Astrocyte (in vitro differentiated cells and primary cell): ENCODE measurements around the gene EVC. TPM values are rescaled to one million over a fixed set of nuclear protein-coding genes. Genes with fewer than 3 reads are reported as not detected.

Experiments used
- DNase-seq: peaks from one replicate; pipeline ENCODE4 v3.0.0-alpha.2; 2010; ENCODE audit warnings: low read depth
- FAIRE-seq: peaks from 2 replicates; lab custom pipeline; 2011; peaks lifted over from hg19 to GRCh38; lab: Jason Lieb, UNC
- H2AFZ ChIP-seq: 2 replicates; pipeline ENCODE4 v1.6.0; 2012; ENCODE audit warnings: low read depth, low read length, inconsistent platforms
- H3K27ac ChIP-seq: 2 replicates; pipeline ENCODE4 v1.5.1; 2011; ENCODE audit warnings: low read depth, low read length, inconsistent platforms
- H3K27me3 ChIP-seq: 2 replicates; pipeline ENCODE4 v1.6.0; 2011; ENCODE audit warnings: low read length, inconsistent platforms; ENCODE audit not compliant: insufficient read depth
- H3K36me3 ChIP-seq: 2 replicates; pipeline ENCODE4 v1.5.1; 2011; ENCODE audit warnings: low read length, inconsistent platforms; ENCODE audit not compliant: insufficient read depth
- H3K4me1 ChIP-seq: 2 replicates; pipeline ENCODE4 v1.5.1; 2011; ENCODE audit warnings: low read length, inconsistent platforms; ENCODE audit not compliant: insufficient read depth
- H3K4me2 ChIP-seq: 2 replicates; pipeline ENCODE4 v1.6.0; 2012; ENCODE audit warnings: low read length, inconsistent platforms
- H3K4me3 ChIP-seq: 2 replicates; pipeline ENCODE4 v1.5.1; 2011; ENCODE audit warnings: low read depth, mild to moderate bottlenecking, low read length, inconsistent platforms; ENCODE audit not compliant: insufficient read depth
- H3K79me2 ChIP-seq: 2 replicates; pipeline ENCODE4 v1.6.0; 2012; ENCODE audit warnings: mild to moderate bottlenecking, low read length, inconsistent platforms; ENCODE audit not compliant: insufficient read depth
- H3K9ac ChIP-seq: 2 replicates; pipeline ENCODE4 v1.6.0; 2012; ENCODE audit warnings: mild to moderate bottlenecking, low read length, inconsistent platforms
- H3K9me3 ChIP-seq: 2 replicates; pipeline ENCODE4 v1.5.1; 2012; ENCODE audit warnings: low read depth, mild to moderate bottlenecking, low read length, inconsistent platforms; ENCODE audit not compliant: insufficient read depth
- H4K20me1 ChIP-seq: 2 replicates; pipeline ENCODE4 v1.6.0; 2012; ENCODE audit warnings: low read length, inconsistent platforms; ENCODE audit not compliant: insufficient read depth
- H3K27ac Mint-ChIP-seq: one replicate; pipeline ENCODE4 v1.8.0; 2021; ENCODE audit warnings: mild to moderate bottlenecking, mixed read lengths; ENCODE audit not compliant: unreplicated experiment
- H3K27me3 Mint-ChIP-seq: one replicate; pipeline ENCODE4 v1.8.0; 2021; ENCODE audit warnings: low read depth, mixed read lengths; ENCODE audit not compliant: unreplicated experiment
- H3K36me3 Mint-ChIP-seq: one replicate; pipeline ENCODE4 v1.8.0; 2021; ENCODE audit warnings: low read depth, mixed read lengths; ENCODE audit not compliant: unreplicated experiment
- H3K4me1 Mint-ChIP-seq: one replicate; pipeline ENCODE4 v1.8.0; 2021; ENCODE audit warnings: low read depth, mixed read lengths; ENCODE audit not compliant: unreplicated experiment
- H3K4me3 Mint-ChIP-seq: one replicate; pipeline ENCODE4 v1.8.0; 2021; ENCODE audit warnings: mild to moderate bottlenecking, moderate library complexity, mixed read lengths; ENCODE audit not compliant: unreplicated experiment
- H3K9me3 Mint-ChIP-seq: one replicate; pipeline ENCODE4 v1.8.0; 2021; ENCODE audit warnings: mild to moderate bottlenecking, mixed read lengths; ENCODE audit not compliant: unreplicated experiment
- EZH2 ChIP-seq: IDR thresholded peaks from 2 replicates; pipeline ENCODE4 v1.6.1; 2012; ENCODE audit warnings: mild to moderate bottlenecking, low read length, inconsistent platforms; ENCODE audit not compliant: insufficient read depth
- total RNA-seq: library from RNA; stranded (reverse); gene quantifications from 2 replicates; pipeline ENCODE4 v1.2.1, GENCODE V29; 2021
- TF ChIP-seq, protein P1 (sequence below): IDR thresholded peaks from 2 replicates; pipeline ENCODE4 v1.5.1; 2011; ENCODE audit warnings: low read depth, mild to moderate bottlenecking, inconsistent platforms, low read length, moderate library complexity; ENCODE audit not compliant: insufficient read depth

Gene EVC
- total RNA-seq, 1 donor from 2014 or later: 23.9 TPM

DNA sequence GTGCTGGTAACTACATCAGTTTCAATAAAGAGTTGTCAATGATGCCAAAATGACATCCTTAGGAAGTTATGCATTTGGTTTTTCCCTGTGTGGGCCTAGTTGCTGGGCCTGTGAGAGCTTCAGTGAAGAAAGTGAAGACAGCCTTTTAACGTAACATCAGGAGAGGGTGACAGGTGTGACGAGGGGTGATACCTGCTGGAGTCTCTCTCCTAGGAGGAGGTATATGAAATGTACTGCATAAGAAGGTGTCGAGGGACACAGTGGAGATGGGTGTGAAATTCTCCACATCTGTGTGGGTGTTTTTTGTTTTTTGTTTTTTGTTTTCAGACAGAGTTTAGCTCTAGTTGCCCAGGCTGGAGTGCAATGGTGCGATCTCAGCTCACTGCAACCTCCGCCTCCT, 49.2 kb downstream of the EVC start:
- Histone ChIP-seq H2AFZ (no peak overlapping the region), H3K36me3 (peaks cover 29% of the 10 kb centered on the region), H3K79me2 (peaks cover 17% of the 10 kb centered on the region), H3K27ac (peak overlapping the region; percentile 27), H3K27me3 (no peaks in the 10 kb centered on the region), H3K4me2 (no peak overlapping the region), H3K9me3 (no peaks in the 10 kb centered on the region), H3K4me3 (no peak overlapping the region), H3K4me1 (peaks cover 24% of the 10 kb centered on the region), H3K9ac (no peak overlapping the region), H4K20me1 (no peaks in the 10 kb centered on the region)
- DNase-seq (no peak), FAIRE-seq (no peak)
- Mint-ChIP-seq H3K36me3 (peaks cover 23% of the 10 kb centered on the region), H3K27me3 (no peaks in the 10 kb centered on the region), H3K9me3 (no peaks in the 10 kb centered on the region), H3K4me1 (peaks cover 25% of the 10 kb centered on the region), H3K27ac (peak overlapping the region; percentile 72), H3K4me3 (no peak overlapping the region)
- TF ChIP-seq, protein P1, sequence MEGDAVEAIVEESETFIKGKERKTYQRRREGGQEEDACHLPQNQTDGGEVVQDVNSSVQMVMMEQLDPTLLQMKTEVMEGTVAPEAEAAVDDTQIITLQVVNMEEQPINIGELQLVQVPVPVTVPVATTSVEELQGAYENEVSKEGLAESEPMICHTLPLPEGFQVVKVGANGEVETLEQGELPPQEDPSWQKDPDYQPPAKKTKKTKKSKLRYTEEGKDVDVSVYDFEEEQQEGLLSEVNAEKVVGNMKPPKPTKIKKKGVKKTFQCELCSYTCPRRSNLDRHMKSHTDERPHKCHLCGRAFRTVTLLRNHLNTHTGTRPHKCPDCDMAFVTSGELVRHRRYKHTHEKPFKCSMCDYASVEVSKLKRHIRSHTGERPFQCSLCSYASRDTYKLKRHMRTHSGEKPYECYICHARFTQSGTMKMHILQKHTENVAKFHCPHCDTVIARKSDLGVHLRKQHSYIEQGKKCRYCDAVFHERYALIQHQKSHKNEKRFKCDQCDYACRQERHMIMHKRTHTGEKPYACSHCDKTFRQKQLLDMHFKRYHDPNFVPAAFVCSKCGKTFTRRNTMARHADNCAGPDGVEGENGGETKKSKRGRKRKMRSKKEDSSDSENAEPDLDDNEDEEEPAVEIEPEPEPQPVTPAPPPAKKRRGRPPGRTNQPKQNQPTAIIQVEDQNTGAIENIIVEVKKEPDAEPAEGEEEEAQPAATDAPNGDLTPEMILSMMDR: no peak
- no peak for TF ChIP-seq EZH2

DNA sequence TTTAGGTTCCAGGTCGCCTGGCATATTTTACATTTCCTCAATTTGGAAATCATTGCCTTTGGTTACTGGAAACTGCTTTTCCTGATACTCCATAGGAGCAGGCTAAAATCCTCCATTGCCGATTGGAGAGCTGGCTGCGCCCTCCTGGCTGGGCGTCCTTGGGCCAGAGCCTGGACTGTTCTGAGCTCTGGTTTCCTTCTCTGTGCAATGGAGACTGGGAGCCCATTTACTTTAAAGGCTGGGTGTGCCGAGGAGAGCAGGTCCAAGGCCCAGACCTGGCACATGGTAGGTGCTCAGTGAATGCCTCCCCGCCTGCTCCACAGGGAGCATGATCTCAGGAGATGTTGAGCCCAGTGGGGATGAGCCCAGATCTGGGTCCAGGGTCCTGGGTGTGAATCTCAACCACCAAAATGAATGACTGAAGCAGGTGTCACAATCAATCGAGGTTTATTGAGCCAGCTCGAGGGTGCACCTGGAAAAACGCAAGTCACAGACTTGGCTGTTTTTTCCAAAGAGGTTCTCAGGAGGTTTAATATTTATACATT, 50.0 kb downstream of the EVC start:
- peaks cover 17% of the 10 kb centered on the region for H3K36me3 Mint-ChIP-seq

DNA sequence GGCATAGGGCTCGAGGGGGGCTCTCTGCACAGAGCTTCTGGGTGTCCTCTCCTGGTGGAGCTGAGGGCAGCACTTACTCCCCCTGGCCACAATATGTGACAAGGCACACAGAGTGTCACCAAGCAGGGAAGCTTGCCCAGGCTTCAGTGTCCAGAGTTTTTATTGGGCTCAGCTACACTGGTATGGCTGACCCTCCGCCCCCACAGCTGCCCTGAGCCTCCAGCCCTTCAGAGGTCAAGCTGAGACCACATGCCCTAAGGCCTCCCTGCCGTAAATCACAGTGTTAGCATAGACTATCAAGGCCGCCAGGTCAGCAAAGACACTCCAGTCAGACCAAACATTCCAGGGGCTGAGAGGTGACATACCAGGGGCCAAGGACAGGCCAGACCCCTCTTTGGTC, 59.0 kb downstream of the EVC start:
- Histone ChIP-seq H3K79me2 (peaks cover 6% of the 10 kb centered on the region), H3K9ac (no peak overlapping the region), H3K36me3 (peaks cover 12% of the 10 kb centered on the region), H3K4me1 (no peaks in the 10 kb centered on the region), H3K4me3 (no peak overlapping the region), H3K4me2 (no peak overlapping the region), H4K20me1 (peaks cover 6% of the 10 kb centered on the region), H3K9me3 (no peaks in the 10 kb centered on the region), H3K27me3 (no peaks in the 10 kb centered on the region), H3K27ac (no peak overlapping the region), H2AFZ (no peak overlapping the region)
- no peak overlapping the region for H3K4me3 Mint-ChIP-seq
- no peak overlapping the region for H3K27ac Mint-ChIP-seq
- no peaks in the 10 kb centered on the region for H3K27me3 Mint-ChIP-seq
- no peak for FAIRE-seq
- TF ChIP-seq EZH2: no peak
- TF ChIP-seq, protein P1: no peak
- H3K36me3 Mint-ChIP-seq: peaks cover 48% of the 10 kb centered on the region
- peaks cover 1% of the 10 kb centered on the region for H3K9me3 Mint-ChIP-seq
- no peak for DNase-seq
- H3K4me1 Mint-ChIP-seq: peaks cover 8% of the 10 kb centered on the region

More for the DNA sequence above, 50.0 kb downstream of the EVC start:
- H3K9me3 ChIP-seq: no peaks in the 10 kb centered on the region
- no peak overlapping the region for H3K27ac Mint-ChIP-seq
- peaks cover 17% of the 10 kb centered on the region for H3K79me2 ChIP-seq
- no peak for TF ChIP-seq EZH2
- TF ChIP-seq, protein P1: no peak
- no peaks in the 10 kb centered on the region for H3K9me3 Mint-ChIP-seq
- no peaks in the 10 kb centered on the region for H4K20me1 ChIP-seq
- H2AFZ ChIP-seq: no peak overlapping the region
- FAIRE-seq (no peak), DNase-seq (no peak)
- no peak overlapping the region for H3K4me3 Mint-ChIP-seq
- H3K9ac ChIP-seq: no peak overlapping the region
- H3K36me3 ChIP-seq: peaks cover 26% of the 10 kb centered on the region
- no peak overlapping the region for H3K4me3 ChIP-seq
- H3K4me1 Mint-ChIP-seq: peaks cover 25% of the 10 kb centered on the region
- peaks cover 24% of the 10 kb centered on the region for H3K4me1 ChIP-seq
- no peak overlapping the region for H3K27ac ChIP-seq
- H3K27me3 Mint-ChIP-seq: no peaks in the 10 kb centered on the region
- H3K4me2 ChIP-seq: no peak overlapping the region
- H3K27me3 ChIP-seq: no peaks in the 10 kb centered on the region
